Activated CD4-positive, alpha-beta memory T cell treated with anti-CD3 and anti-CD28 coated beads, Interleukin-2, amount 10 ng/mL, durations not matched to agents 7 days and 5 days (primary cell): ENCODE data around the gene APC2. TPM values are rescaled to one million over a fixed set of nuclear protein-coding genes. Genes with fewer than 3 reads are reported as not detected.
"Not testable (repeated sequence)": the region's sequence is repeated elsewhere in the genome, so short reads cannot be mapped to it uniquely, and the experiment has no call there.

Experiments
- CTCF ChIA-PET: fragments of 350-600 bp; sonication (Branson Sonifier 250); formaldehyde crosslinking; loops from one replicate; lab custom pipeline; 2021; ENCODE audit warnings: antibody characterized with exemption, inconsistent platforms; lab: Charles Lee
- POLR2A ChIA-PET: fragments of 350-600 bp; sonication (Branson Sonifier 250); formaldehyde crosslinking; loops from one replicate; lab custom pipeline; 2021; ENCODE audit warnings: antibody characterized with exemption; lab: Charles Lee
- DNase-seq: peaks from one replicate; pipeline ENCODE4 v3.0.0-alpha.2; 2020
- H3K27ac Mint-ChIP-seq: one replicate; pipeline ENCODE4 v1.8.0; 2021; ENCODE audit warnings: mild to moderate bottlenecking, mixed read lengths
- H3K27me3 Mint-ChIP-seq: one replicate; pipeline ENCODE4 v1.8.0; 2021; ENCODE audit warnings: mixed read lengths
- H3K36me3 Mint-ChIP-seq: one replicate; pipeline ENCODE4 v1.8.0; 2021; ENCODE audit warnings: low read depth, mixed read lengths
- H3K4me1 Mint-ChIP-seq: one replicate; pipeline ENCODE4 v1.8.0; 2021; ENCODE audit warnings: mixed read lengths
- H3K4me3 Mint-ChIP-seq: one replicate; pipeline ENCODE4 v1.8.0; 2021; ENCODE audit warnings: mild to moderate bottlenecking, mixed read lengths
- H3K9me3 Mint-ChIP-seq: one replicate; pipeline ENCODE4 v1.8.0; 2021; ENCODE audit warnings: mixed read lengths
- total RNA-seq, 2 experiments: library from RNA; stranded (reverse); gene quantifications; one replicate each; pipeline ENCODE4 v1.2.3, GENCODE V29; 2021

Gene APC2
- total RNA-seq, 2 experiments from 2014 or later, result 0.03 TPM; not detected in 1

DNA sequence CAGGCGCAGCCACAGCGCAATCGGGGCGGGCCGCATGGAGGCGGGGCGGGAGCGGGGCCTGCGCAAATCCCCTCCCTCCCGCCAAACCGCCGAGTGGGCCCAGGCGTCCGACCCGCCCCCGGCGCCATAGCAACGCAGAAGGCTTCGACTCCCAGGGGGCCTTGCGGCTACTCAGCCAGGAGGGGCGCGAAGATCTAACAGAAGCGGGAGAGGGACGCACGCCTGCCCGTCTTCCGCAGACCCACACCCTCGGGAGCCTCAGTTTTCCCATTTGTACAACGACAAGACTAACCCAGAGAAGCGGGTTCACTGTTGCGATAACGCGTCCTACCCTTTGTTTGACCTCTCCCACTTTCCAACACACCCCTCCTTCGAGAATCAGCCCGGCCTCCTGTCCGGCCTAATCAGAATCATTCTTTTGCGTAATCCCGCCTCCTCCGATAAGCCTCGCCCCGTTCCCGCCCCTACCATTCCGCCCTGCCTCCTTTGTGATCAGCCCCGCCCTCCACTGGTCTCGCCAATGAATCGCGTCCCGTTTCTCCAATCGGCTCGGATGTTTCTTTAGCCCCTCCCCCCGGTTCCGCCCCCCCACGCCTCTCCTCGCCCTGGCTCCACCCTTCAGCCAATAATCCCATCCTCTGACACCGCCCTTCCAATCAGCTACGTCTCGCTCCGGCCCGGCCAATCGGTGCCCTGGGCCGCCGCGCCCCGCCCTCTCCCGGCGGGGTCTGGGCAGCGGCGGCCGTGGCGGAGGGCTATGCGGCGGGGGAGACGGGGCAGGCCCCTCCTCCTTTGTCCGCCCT, 40.6 kb downstream of the APC2 start, which contains the start of gene PCSK4:
Gene PCSK4, minus strand, starts transcription at position 40 of the 803 bp plus-strand sequence. Its CDS starts 4 bp downstream, at position 36.
- Mint-ChIP-seq H3K4me3 (peak within 1 kb of the TSS; percentile 82), H3K4me1 (peaks cover 15% of the 10 kb centered on the region), H3K27me3 (peaks cover 11% of the 10 kb centered on the region), H3K9me3 (no peaks in the 10 kb centered on the region), H3K36me3 (no peaks in the 10 kb centered on the region), H3K27ac (peak within 1 kb of the TSS; percentile 69)
- CTCF ChIA-PET, result interaction anchor here (0.6 to 1.0 kb wide), 8 partner anchors 12 to 297 kb away, joined by 3 to 5 read pairs (median 3); no protein-coding TSS in a partner anchor
- DNase-seq, result peak; percentile 98
- POLR2A ChIA-PET, result interaction anchor here (0.9 to 1.7 kb wide), 3 partner anchors 17 to 115 kb away, joined by 3 to 4 read pairs (median 3); partner anchors contain the start of gene UQCR11

- Mint-ChIP-seq H3K4me3 (peak within 1 kb of the TSS; percentile 82), H3K36me3 (no peaks in the 10 kb centered on the region), H3K4me1 (peaks cover 15% of the 10 kb centered on the region), H3K9me3 (no peaks in the 10 kb centered on the region), H3K27ac (peak within 1 kb of the TSS; percentile 69), H3K27me3 (peaks cover 11% of the 10 kb centered on the region)
- ChIA-PET POLR2A (interaction anchor here (0.9 to 1.7 kb wide), 3 partner anchors 18 to 114 kb away, joined by 3 to 4 read pairs (median 3); partner anchors contain the start of gene UQCR11), CTCF (interaction anchor here (0.6 to 1.0 kb wide), 9 partner anchors 11 to 297 kb away, joined by 3 to 5 read pairs (median 3); no protein-coding TSS in a partner anchor)
- DNase-seq, result no peak
Measured at GRCh38 chr19:1491114-1491848, 41.4 kb downstream of the APC2 start, which contains the start of gene REEP6. Gene REEP6, plus strand, starts transcription at chr19:1491181. Its CDS starts 89 bp downstream, at chr19:1491270.

DNA sequence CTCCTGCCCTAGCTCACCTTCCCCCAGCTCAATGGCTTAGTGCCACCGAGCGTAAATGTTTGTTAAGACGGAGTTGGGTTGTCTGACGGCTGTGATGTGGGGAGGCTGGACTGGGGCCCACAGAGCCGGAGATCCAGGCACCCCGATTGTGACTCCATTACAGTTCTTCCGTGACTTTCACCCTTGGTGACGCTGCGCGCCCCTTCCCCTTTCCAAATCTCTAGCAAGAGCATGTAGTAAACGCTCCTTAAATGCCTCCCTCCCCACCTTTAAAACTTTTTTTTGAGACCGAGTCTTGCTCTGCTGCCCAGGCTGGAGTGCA, 41.9 kb downstream of the APC2 start:
- Mint-ChIP-seq H3K9me3 (no peaks in the 10 kb centered on the region), H3K4me1 (peaks cover 15% of the 10 kb centered on the region), H3K36me3 (no peaks in the 10 kb centered on the region), H3K27me3 (peaks cover 11% of the 10 kb centered on the region), H3K4me3 (peak overlapping the region; percentile 38), H3K27ac (no peak overlapping the region)
- no peak for DNase-seq
- ChIA-PET CTCF (interaction anchor here (0.6 kb wide), 1 partner anchor 55 kb away, joined by 4 read pairs; no protein-coding TSS in a partner anchor), POLR2A (no interaction called here)

DNA sequence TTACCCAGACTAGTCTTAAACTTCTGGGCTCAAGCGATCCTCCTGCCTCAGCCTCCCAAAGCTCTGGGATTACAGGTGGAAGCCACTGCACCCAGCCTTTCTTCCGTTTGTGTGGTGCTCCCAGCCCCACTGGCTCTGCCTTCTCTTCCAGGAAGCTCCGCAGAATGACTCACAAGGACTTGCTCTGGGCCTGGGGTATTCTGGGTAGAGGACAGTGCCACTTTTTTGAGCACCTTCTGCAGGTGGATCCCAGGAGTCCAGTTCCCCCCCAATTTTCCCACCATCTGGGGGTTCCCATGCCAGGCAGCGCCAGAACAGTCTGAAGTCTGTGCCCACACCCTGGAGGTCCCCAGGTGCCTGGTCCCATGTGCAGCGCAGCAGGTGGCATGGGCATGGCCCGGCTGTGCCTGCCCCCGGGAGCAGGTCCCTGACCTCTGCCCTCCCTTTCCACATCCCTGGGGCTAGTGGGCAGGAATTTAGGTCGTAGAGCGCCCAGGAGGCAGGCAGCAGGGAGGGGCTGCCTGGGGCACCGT, 42.6 kb downstream of the APC2 start:
- no peak overlapping the region for H3K4me3 Mint-ChIP-seq
- POLR2A ChIA-PET, result no interaction called here
- CTCF ChIA-PET, result no interaction called here
- no peak for DNase-seq
- no peaks in the 10 kb centered on the region for H3K9me3 Mint-ChIP-seq
- H3K27ac Mint-ChIP-seq, result no peak overlapping the region
- no peaks in the 10 kb centered on the region for H3K36me3 Mint-ChIP-seq
- peaks cover 15% of the 10 kb centered on the region for H3K4me1 Mint-ChIP-seq
- peaks cover 11% of the 10 kb centered on the region for H3K27me3 Mint-ChIP-seq

DNA sequence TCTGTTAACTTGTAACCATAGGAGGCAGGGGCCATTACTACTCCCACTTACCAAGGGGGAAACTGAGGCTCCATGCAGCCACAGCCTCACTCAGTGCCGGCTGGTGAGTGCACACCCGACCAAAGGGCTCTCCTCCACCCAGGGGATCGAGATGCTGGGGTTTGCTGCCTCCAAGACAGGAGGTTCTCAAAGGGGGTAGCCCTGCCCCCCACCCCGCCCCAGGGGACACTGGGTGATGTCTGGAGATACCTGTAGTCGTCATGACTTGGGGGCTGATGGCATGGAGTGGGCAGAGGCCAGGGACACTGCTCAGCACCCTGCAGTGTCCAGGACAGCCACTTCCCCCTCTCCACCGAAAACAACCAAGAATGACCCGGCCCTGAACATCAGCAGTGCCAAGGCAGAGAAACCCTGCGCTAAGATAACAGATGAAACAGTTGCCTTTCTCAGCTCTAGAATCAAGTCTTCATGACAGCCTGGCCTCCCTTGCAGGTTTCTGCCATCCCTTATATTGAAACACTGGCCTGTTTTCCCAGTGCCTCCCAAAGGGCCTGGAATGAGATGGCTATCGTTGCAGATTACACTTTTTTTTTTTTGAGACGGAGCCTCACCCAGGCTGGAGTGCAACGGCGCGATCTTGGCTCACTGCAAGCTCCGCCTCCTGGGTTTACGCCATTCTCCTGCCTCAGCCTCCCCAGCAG, 44.3 kb downstream of the APC2 start:
- peaks cover 14% of the 10 kb centered on the region for H3K4me1 Mint-ChIP-seq
- no peaks in the 10 kb centered on the region for H3K9me3 Mint-ChIP-seq
- peaks cover 11% of the 10 kb centered on the region for H3K27me3 Mint-ChIP-seq
- no peaks in the 10 kb centered on the region for H3K36me3 Mint-ChIP-seq
- H3K27ac Mint-ChIP-seq, result no peak overlapping the region
- no peak for DNase-seq
- H3K4me3 Mint-ChIP-seq, result no peak overlapping the region
- ChIA-PET CTCF (interaction anchor here (0.9 kb wide), 1 partner anchor 8 kb away, joined by 3 read pairs; no protein-coding TSS in a partner anchor), POLR2A (no interaction called here)

DNA sequence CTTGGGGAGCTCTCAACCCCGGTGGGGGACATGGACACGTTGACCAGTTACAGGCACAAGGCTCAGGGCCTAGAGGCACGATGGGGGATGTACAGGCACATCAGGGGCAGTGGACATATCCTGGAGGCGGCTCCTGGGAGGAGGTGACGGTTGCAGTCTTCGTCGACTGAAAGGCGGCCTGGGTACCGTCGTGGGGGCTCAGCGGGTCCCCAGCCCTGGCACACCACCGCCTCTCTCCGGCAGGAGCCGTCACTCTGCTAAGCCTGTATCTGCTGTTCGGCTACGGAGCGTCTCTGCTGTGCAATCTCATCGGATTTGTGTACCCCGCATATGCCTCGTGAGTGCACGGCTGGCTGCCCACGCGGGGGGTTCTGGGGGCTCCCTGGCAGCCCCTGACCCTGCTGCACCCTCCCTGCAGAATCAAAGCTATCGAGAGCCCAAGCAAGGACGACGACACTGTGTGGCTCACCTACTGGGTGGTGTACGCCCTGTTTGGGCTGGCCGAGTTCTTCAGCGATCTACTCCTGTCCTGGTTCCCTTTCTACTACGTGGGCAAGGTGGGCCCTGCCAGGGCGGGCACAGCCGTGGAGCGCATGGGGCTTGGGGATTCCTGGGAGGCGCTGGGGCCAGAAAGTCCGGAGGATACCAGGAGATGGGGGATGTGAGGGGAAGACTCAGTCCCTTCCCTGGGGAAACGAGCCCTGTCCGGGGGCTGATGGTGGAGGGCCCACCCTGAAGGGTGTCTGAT, 45.3 kb downstream of the APC2 start:
- ChIA-PET POLR2A (no interaction called here), CTCF (no interaction called here)
- no peaks in the 10 kb centered on the region for H3K36me3 Mint-ChIP-seq

DNA sequence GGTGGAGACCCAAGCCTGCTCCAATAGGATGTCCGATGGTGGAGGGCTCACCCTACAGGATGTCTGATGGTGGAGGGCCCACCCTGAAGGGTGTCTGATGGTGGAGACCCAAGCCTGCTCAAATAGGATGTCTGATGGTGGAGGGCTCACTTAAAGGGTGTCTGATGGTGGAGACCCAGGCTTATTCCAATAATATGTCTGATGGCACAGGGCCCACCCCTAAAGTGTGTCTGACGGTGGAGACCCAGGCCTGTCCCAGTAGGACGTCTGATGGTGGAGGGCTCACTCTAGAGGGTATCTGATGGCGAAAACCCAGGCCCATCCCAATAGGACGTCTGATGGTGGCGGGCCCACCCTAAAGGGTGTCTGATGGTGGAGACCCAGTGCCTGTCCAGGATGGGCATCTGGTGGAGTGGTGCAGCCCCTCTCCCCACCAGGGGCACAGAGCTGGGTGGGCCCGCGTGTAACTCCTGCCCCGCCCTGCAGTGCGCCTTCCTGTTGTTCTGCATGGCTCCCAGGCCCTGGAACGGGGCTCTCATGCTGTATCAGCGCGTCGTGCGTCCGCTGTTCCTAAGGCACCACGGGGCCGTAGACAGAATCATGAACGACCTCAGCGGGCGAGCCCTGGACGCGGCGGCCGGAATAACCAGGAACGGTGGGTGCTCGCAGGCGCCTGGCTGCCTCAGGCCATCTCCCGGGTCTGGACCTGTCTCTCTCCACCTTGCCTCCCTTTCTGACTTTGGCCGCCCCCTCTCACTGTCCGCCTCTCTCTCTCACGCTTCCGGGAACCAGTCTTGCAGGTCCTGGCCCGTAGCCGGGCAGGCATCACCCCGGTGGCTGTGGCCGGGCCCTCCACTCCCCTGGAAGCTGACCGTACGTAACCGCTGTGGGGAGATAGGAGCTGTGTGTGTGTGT, 46.1 kb downstream of the APC2 start:
- ChIA-PET CTCF (no interaction called here), POLR2A (no interaction called here)
- Mint-ChIP-seq H3K36me3 (no peaks in the 10 kb centered on the region), H3K27me3 (peaks cover 11% of the 10 kb centered on the region), H3K4me1 (peaks cover 5% of the 10 kb centered on the region), H3K9me3 (no peaks in the 10 kb centered on the region), H3K27ac (no peak overlapping the region), H3K4me3 (no peak overlapping the region)
- no peak for DNase-seq

More for the DNA sequence above, 45.3 kb downstream of the APC2 start:
- Mint-ChIP-seq H3K9me3 (no peaks in the 10 kb centered on the region), H3K27me3 (peaks cover 11% of the 10 kb centered on the region), H3K4me1 (peaks cover 9% of the 10 kb centered on the region), H3K27ac (no peak overlapping the region), H3K4me3 (no peak overlapping the region)
- no peak for DNase-seq

DNA sequence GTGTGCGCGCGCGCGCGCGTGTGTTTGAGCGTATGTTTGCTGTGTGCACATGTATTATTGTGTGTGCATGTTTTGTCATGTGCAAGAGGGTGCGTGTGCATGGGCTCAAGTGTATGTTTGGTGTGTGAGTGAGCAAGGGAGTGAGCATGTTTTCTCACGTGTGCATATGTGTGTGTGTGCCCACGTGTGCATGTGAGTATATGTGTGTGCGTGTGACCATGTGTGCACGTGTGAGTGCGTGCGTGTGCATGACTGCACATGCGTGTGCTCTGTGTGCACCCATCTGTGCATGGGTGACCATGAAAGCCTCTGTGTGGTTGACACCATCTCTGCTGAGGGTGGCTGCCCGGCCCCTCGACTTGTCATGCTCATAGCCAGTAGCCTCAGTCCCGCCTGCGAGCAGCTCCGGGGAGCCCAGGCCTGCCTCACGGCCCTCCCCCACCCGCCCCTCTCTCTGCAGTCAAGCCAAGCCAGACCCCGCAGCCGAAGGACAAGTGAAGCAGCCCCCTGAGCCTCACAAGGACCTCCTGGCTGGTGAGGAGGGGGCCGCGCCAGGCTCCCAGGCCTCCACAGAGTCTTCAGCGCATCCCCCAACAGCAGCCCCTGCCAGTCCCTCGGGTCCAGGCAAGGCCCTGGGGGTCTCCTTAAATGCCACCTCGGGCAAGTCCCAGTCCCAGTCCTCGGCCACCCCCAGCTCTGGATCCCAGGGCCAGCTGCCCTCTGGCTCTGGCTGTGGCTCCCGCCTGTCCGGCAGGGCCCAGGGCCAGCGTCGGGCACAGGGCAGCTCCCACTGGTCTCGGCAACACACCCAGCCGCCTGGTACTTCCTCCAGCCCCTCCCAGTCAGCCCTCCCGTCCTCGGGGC, 47.0 kb downstream of the APC2 start:
- Mint-ChIP-seq H3K4me1 (peaks cover 1% of the 10 kb centered on the region), H3K36me3 (no peaks in the 10 kb centered on the region), H3K27ac (no peak overlapping the region), H3K4me3 (no peak overlapping the region), H3K9me3 (no peaks in the 10 kb centered on the region), H3K27me3 (peaks cover 7% of the 10 kb centered on the region)
- DNase-seq, result no peak
- CTCF ChIA-PET, result no interaction called here
- POLR2A ChIA-PET, result no interaction called here

DNA sequence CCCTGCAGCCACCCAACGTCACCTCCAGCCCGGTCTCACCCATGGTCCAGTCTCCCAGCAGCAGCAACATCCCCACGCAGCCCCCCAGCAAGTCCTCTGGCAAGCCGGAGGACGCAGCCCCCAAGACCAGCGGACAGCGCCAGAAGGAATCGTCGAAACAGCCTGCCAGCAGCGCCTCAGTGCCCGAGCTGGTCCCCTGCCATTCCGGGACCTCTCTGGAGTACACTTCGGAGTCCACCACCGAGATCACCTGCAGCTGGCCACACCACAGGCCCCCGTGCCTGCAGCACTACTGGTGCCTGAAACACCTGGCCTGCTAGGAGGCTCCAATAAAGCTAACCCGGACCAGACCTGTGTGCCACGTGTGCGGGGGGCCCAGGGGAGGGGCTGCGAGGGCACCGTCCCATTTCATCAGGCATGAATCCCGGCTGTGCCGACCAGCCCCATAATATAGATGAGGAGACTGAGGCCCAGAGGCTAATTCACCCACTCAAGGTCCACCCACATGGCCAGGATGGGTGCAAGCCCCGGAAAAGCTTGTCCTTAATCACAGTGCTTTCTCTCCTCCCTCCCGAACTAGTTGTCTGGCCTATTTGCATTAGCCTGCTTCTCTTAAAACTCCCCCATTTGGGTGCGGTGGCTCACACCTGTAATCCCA, 47.8 kb downstream of the APC2 start:
- Mint-ChIP-seq H3K27me3 (peaks cover 4% of the 10 kb centered on the region), H3K36me3 (no peaks in the 10 kb centered on the region), H3K27ac (no peak overlapping the region), H3K4me1 (peaks cover 2% of the 10 kb centered on the region), H3K4me3 (no peak overlapping the region), H3K9me3 (no peaks in the 10 kb centered on the region)
- CTCF ChIA-PET, result no interaction called here
- POLR2A ChIA-PET, result no interaction called here
- DNase-seq, result no peak

DNA sequence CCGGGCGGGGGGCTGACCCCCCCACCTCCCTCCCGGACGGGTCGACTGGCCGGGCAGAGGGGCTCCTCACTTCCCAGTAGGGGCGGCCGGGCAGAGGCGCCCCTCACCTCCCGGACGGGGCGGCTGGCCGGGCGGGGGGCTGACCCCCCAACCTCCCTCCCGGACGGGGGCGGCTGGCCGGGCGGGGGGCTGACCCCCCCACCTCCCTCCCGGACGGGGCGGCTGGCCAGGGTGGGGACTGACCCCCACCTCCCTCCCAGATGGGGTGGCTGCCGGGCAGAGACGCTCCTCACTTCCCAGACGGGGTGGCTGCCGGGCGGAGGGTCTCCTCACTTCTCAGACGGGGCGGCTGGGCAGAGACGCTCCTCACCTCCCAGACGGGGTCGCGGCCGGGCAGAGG, 49.3 kb downstream of the APC2 start:
- H3K4me3 Mint-ChIP-seq, H3K9me3 Mint-ChIP-seq, H3K4me1 Mint-ChIP-seq, CTCF ChIA-PET, POLR2A ChIA-PET, H3K27ac Mint-ChIP-seq, DNase-seq, H3K27me3 Mint-ChIP-seq, H3K36me3 Mint-ChIP-seq: not testable (repeated sequence)
